Astrocyte of the spinal cord (primary cell): ENCODE data around the gene FH.

ENCODE experiments used
- DNase-seq: peaks from one replicate; pipeline ENCODE4 v3.0.0; 2011; ENCODE audit warnings: low read depth, low spot score
- H3K4me3 ChIP-seq: 2 replicates; pipeline ENCODE4 v1.5.1; 2011; ENCODE audit warnings: low read depth, mild to moderate bottlenecking, low read length, moderate library complexity
- CTCF ChIP-seq: IDR thresholded peaks from 2 replicates; pipeline ENCODE4 v1.5.1; 2012; ENCODE audit warnings: low read depth, mild to moderate bottlenecking, low read length, inconsistent platforms
- in situ Hi-C: cut with HindIII; loops from 2 replicates; pipeline ENCODE4 v1.10.0; 2017; ENCODE audit warnings: low sequenced_read_pairs

FH gene

GRCh38 chr1:241464985-241465384, 54.6 kb downstream of the FH start:
- TF ChIP-seq CTCF, result no peak
- in situ Hi-C loops, result no loop called here
- DNase-seq, result no peak

GRCh38 chr1:241462391-241462790, 57.2 kb downstream of the FH start:
- no peak for DNase-seq
- in situ Hi-C loops, result no loop called here
- no peak overlapping the region for H3K4me3 ChIP-seq
- no peak for TF ChIP-seq CTCF

More at GRCh38 chr1:241464985-241465384, 54.6 kb downstream of the FH start:
- H3K4me3 ChIP-seq, result no peak overlapping the region

- H3K4me3 ChIP-seq, result no peak overlapping the region
- no peak for TF ChIP-seq CTCF
- in situ Hi-C loops, result no loop called here
- no peak for DNase-seq
Observed at GRCh38 chr1:241460098-241460873, 59.3 kb downstream of the FH start.

- in situ Hi-C loops, result no loop called here
- no peak overlapping the region for H3K4me3 ChIP-seq
- no peak for DNase-seq
- no peak for TF ChIP-seq CTCF
Observed at GRCh38 chr1:241459186-241459802, 60.3 kb downstream of the FH start.

GRCh38 chr1:241457421-241457820, 62.1 kb downstream of the FH start:
- H3K4me3 ChIP-seq, result no peak overlapping the region
- in situ Hi-C loops, result no loop called here
- TF ChIP-seq CTCF, result no peak
- DNase-seq, result no peak

- TF ChIP-seq CTCF, result no peak
- no peak overlapping the region for H3K4me3 ChIP-seq
- in situ Hi-C loops, result no loop called here
- DNase-seq, result no peak
Observed at GRCh38 chr1:241456743-241457142, 62.8 kb downstream of the FH start.
